HG03039 (cell line): ENCODE results near the gene VPREB3.

Experiments
- ATAC-seq: cut with Tn5 transposase; IDR thresholded peaks from one replicate; pipeline ENCODE4 v1.9.1; 2021; ENCODE audit warnings: mild to moderate bottlenecking, moderate library complexity; ENCODE audit not compliant: unreplicated experiment

Gene VPREB3

DNA sequence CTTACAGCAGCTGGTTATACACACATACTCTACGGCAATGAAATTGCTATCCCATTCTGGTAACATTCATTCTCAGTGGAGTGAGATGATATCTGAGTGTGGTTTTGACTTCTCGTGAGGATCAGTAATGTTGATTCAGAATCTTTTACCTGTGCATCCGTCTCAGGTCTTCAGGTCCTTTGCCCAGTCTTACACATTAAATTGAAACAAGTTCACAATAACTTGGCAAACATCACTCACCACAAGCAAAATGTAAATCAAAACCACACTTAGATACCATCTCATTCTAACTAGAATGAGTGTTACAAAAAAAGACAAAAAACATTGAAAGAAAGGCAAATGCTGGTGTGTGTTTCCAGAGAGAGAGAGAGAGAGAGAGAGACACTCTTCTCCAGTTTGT lies 49.4 kb downstream of the VPREB3 start:
- ATAC-seq, result no peak

DNA sequence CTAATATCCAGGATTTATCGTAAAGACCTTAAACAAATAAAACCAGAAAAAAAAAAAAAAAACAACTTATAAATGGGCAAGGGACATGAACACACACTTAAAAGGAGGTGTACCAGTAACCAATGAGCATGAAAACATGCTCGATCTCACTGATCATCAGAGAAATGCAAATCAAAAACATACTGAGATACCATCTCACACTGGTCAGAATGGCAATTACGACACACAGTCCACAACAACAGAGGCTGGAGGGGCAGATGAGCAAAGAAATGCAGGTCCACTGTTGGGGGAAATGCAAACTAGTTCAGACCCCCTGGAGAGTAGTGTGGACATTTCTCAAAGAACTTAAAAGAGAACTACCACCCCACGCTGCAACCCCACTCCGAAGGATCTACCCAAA lies 50.2 kb downstream of the VPREB3 start:
- no peak for ATAC-seq
